Adrenal gland (tissue), 12 donors: ENCODE measurements around the gene ADCY5. TPM values are rescaled to one million over a fixed set of nuclear protein-coding genes. Genes with fewer than 3 reads are reported as not detected.

Source experiments
- DNase-seq, 7 donors: peaks; one replicate each; pipeline ENCODE4 v3.0.0-alpha.2; 2019 to 2020
- H3K27ac ChIP-seq, 5 donors: fragments of 200-600 bp; sonication (generic) in 4 of 5; 1 replicate in 3 of 5; 2 replicates in 2 of 5; pipeline versions ENCODE4 v1.5.1 to v1.8.0; 2016 to 2020; ENCODE audit warnings: mild to moderate bottlenecking in 1 of 5
- H3K27me3 ChIP-seq: fragments of 200-600 bp; 2 replicates; pipeline ENCODE4 v1.8.0; 2021
- H3K36me3 ChIP-seq, 2 donors: fragments of 200-600 bp; replicated peaks in 1 of 2; 1 replicate in 1 of 2; 2 replicates in 1 of 2; pipeline versions ENCODE4 v1.5.1 to v1.8.0; 2018 to 2022
- H3K4me1 ChIP-seq, 2 donors: fragments of 200-600 bp; replicated peaks in 1 of 2; 1 replicate in 1 of 2; 2 replicates in 1 of 2; pipeline versions ENCODE4 v1.5.1 to v1.8.0; 2018 to 2021
- H3K4me3 ChIP-seq, 4 donors: fragments of 200-600 bp; sonication (generic) in 3 of 4; one replicate each; pipeline ENCODE4 v1.5.1; 2016 to 2018
- H3K9me3 ChIP-seq, 3 donors: fragments of 200-600 bp; sonication (generic) in 1 of 3; replicated peaks in 1 of 3; 1 replicate in 2 of 3; 2 replicates in 1 of 3; pipeline versions ENCODE4 v1.5.1 to v1.8.0; 2016 to 2021
- CTCF ChIP-seq, 6 experiments: fragments of 450-650 bp in 4 of 6; fragments of 200-600 bp in 2 of 6; sonication (generic) in 1 of 6; IDR thresholded peaks; 1 replicate in 5 of 6; 2 replicates in 1 of 6; pipeline versions ENCODE4 v1.5.1 to v1.8.0; 2016 to 2021; ENCODE audit warnings: antibody characterized with exemption in 6 of 6, mild to moderate bottlenecking in 2 of 6, moderate library complexity in 1 of 6
- POLR2A ChIP-seq, 2 donors: fragments of 450-650 bp; IDR thresholded peaks; one replicate each; pipeline ENCODE4 v1.6.1; 2017; ENCODE audit warnings: antibody characterized with exemption in 2 of 2, mild to moderate bottlenecking in 2 of 2, moderate library complexity in 1 of 2
- WGBS, 4 donors: extraction: QIAGEN DNeasy Blood & Tissue Kit in 2 of 4; methylation state at CpG; one replicate each; pipeline versions ENCODE4 v1.1.5 to v1.1.7; 2013 to 2017; 5-methylcytosine and 5-hydroxymethylcytosine counted together
- intact Hi-C, 2 donors: fragments of 100-400 bp; cut with DNase I; formaldehyde crosslinking; loops; one replicate each; pipeline versions ENCODE4 v1.14.1 to v1.15.0; 2022 to 2023
- polyA plus RNA-seq, 3 donors: library from polyadenylated mRNA; stranded (reverse); fragments of 200-250 nt in 2 of 3; fragments of 350-450 nt in 1 of 3; fragmentation: Illumina TruSeq in 1 of 3; extraction: RNeasy Lipid Tissue Mini Kit (QIAGEN cat#74804) in 1 of 3; gene quantifications; one replicate each; pipeline ENCODE4 v1.2.3, GENCODE V29; 2013 to 2014
- total RNA-seq, 9 donors: library from RNA; depleted of rRNA in 4 of 9; stranded (reverse); fragments of >200 nt in 4 of 9; fragments of 120-200 nt in 1 of 9; fragmentation: NEBNext Ultra II Directional in 1 of 9; extraction: Animal tissue kit (Norgen Biotek cat#: 25700) in 1 of 9; gene quantifications; one replicate each; pipeline versions ENCODE4 v1.1.0 to v1.2.4, GENCODE V29; 2013 to 2023
- donor health status: healthy with polysubstance abuse.
- donor health status: Bipolar disorder and iron deficiency.
- donor health status: DM: yes; HTN: yes; CAD: no.
- donor health status: DM: no; HTN: no; CAD: no.
- donor health status: DM: no; HTN: no; CAD: no.
- donor health status: DM: yes; HTN: yes; CAD: no.

ADCY5 gene
- total and polyA plus RNA-seq, 12 donors: 1.2 to 12.4 (median 4.4) TPM

DNA sequence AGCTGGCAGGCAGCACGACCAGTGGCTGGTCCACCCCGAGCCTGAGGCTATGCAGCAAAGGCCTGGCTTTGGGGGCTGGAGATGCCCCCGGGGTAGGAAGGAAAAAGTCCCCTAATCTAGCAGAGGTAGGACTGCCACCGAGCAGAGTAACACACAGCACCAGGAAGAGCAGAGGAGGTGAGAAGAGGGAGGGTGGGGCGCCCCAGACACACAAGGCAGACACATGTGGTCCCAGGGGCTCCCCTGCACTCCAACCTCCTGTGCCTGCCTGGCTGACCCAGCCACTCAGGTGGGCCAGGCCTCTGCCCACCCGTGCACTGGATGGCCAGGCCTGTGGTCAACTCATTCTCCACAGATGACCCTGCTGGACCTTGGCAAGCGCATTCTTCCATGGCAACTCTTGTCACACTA, 112.4 kb downstream of the ADCY5 start:
- H3K4me1 ChIP-seq: no peaks in the 10 kb centered on the region
- H3K36me3 ChIP-seq: no peaks in the 10 kb centered on the region
- no peaks in the 10 kb centered on the region for H3K27me3 ChIP-seq
- intact Hi-C loops: no loop called here
- no peak for DNase-seq
- 88 to 96% (median 91%) methylated on average over 7 of the region's 7 CpGs for WGBS, 4 donors
- TF ChIP-seq CTCF (IDR thresholded peaks at IDR 0.05): no peak
- no peak for TF ChIP-seq POLR2A (IDR thresholded peaks at IDR 0.05)
- H3K9me3 ChIP-seq: no peaks in the 10 kb centered on the region
- H3K27ac ChIP-seq: no peak overlapping the region
- H3K4me3 ChIP-seq: no peak overlapping the region

DNA sequence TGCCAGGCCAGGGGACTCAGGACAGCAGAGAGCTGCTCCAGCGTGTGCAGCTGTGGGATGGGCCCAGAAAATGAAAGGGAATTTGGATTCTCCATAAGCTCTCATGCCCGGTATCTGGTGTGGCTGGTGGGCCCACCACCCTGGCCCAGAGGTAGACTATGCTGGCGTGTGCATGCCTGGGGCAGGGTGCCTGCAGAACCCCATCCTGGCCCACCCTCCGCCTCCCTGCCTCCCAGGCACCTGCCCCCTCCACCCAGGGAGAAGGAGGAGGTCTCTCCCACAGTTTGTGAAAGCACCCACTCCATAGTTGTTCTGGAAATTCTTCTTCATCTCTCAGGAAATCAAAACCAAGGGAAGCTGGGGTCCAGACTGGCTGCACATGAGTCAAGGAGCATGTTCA, 112.9 kb downstream of the ADCY5 start:
- intact Hi-C loops: no loop called here
- Histone ChIP-seq H3K27ac (no peak overlapping the region), H3K36me3 (no peaks in the 10 kb centered on the region), H3K4me1 (no peaks in the 10 kb centered on the region), H3K27me3 (no peaks in the 10 kb centered on the region), H3K4me3 (no peak overlapping the region), H3K9me3 (no peaks in the 10 kb centered on the region)
- no peak for DNase-seq
- 73 to 95% (median 85%) methylated on average over 2 to 4 of the region's 4 CpGs for WGBS, 4 donors
- TF ChIP-seq POLR2A (IDR thresholded peaks at IDR 0.05) (no peak), CTCF (IDR thresholded peaks at IDR 0.05) (no peak)

GRCh38 chr3:123335007-123335670, 113.8 kb downstream of the ADCY5 start:
- WGBS, 4 donors: 80 to 87% (median 81%) methylated on average over 14 of the region's 14 CpGs
- Histone ChIP-seq H3K4me3 (no peak overlapping the region), H3K27ac (no peak overlapping the region), H3K4me1 (peaks cover 4 to 5% of the 10 kb centered on the region in 2 donors), H3K27me3 (no peaks in the 10 kb centered on the region), H3K36me3 (no peaks in the 10 kb centered on the region), H3K9me3 (no peaks in the 10 kb centered on the region)
- intact Hi-C loops: no loop called here
- no peak for DNase-seq
- TF ChIP-seq CTCF (IDR thresholded peaks at IDR 0.05) (no peak), POLR2A (IDR thresholded peaks at IDR 0.05) (no peak)

DNA sequence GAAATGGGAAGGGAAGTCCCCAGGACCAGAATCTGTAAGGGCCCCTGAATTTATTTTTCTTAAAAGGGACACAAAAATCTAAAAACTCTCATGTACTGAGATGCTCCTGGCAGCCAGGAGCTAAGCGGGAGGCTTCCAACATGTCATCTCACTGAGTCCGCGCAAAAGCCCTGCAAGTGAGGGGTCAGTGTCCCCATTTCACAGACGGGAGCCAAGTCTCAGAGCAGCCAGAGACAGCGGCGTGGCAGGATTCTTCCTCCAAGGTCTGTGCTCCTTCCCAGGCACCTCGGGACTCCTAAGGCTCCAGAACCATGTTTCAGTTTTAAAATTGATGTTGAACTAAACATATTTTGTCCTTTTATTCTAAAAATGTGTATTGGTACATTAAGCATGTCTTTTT, 114.8 kb downstream of the ADCY5 start:
- intact Hi-C loops: no loop called here
- H3K27ac ChIP-seq: no peak overlapping the region
- DNase-seq: no peak
- no peak overlapping the region for H3K4me3 ChIP-seq
- H3K27me3 ChIP-seq: no peaks in the 10 kb centered on the region
- H3K36me3 ChIP-seq: no peaks in the 10 kb centered on the region
- H3K4me1 ChIP-seq: peaks cover 8 to 10% of the 10 kb centered on the region in 2 donors
- 91 to 96% (median 94%) methylated on average over 7 of the region's 7 CpGs for WGBS, 4 donors
- no peak for TF ChIP-seq CTCF (IDR thresholded peaks at IDR 0.05)
- TF ChIP-seq POLR2A (IDR thresholded peaks at IDR 0.05): no peak
- H3K9me3 ChIP-seq: no peaks in the 10 kb centered on the region
